ENCODE data around the gene ZNF493. TPM values are rescaled to one million over a fixed set of nuclear protein-coding genes. Genes with fewer than 3 reads are reported as not detected.
A peak's percentile ranks its signal among the peaks of the same experiment; 100 is the strongest.

ZNF493 gene
- polyA plus RNA-seq, 4 donors: 17.6 to 36.6 (median 25.6) TPM

- DNase-seq (ENCODE audit: low read depth in 4 of 4, low spot score in 2 of 4): no peak
Measured at GRCh38 chr19:21460686-21461085, 63.8 kb downstream of the ZNF493 start.

- DNase-seq (ENCODE audit: low read depth in 4 of 4, low spot score in 2 of 4): no peak
Measured at GRCh38 chr19:21462540-21462939, 65.6 kb downstream of the ZNF493 start.

GRCh38 chr19:21463449-21464105 lies 66.6 kb downstream of the ZNF493 start:
- peak; percentile 72 to 82 (median 76) for DNase-seq (ENCODE audit: low read depth in 4 of 4, low spot score in 2 of 4)

GRCh38 chr19:21466627-21467026 lies 69.7 kb downstream of the ZNF493 start:
- no peak for DNase-seq (ENCODE audit: low read depth in 4 of 4, low spot score in 2 of 4)

- DNase-seq (ENCODE audit: low read depth in 4 of 4, low spot score in 2 of 4): no peak
Measured at GRCh38 chr19:21468791-21469190, 71.9 kb downstream of the ZNF493 start.

GRCh38 chr19:21472507-21472906 lies 75.6 kb downstream of the ZNF493 start:
- no peak for DNase-seq (ENCODE audit: low read depth in 4 of 4, low spot score in 2 of 4)

- DNase-seq (ENCODE audit: low read depth in 4 of 4, low spot score in 2 of 4): peak; percentile 75 to 88 (median 82)
Measured at GRCh38 chr19:21474671-21475181, 77.8 kb downstream of the ZNF493 start.

Other genes with a start within 250 kb of the ZNF493 start
- 10 to 100 TPM; 15.9 to 24.3 (median 19.5) TPM for gene ZNF708, start 67.7 kb upstream of the ZNF493 start, polyA plus RNA-seq (ENCODE audit: insufficient read length in 4 of 4)
- gene ZNF738, start 38.1 kb upstream of the ZNF493 start, polyA plus RNA-seq (ENCODE audit: insufficient read length in 4 of 4): 10 to 100 TPM; 29.8 to 53.2 (median 41.5) TPM
- gene ZNF429, start 108.5 kb downstream of the ZNF493 start, polyA plus RNA-seq (ENCODE audit: insufficient read length in 4 of 4): 10 to 100 TPM; 23.3 to 33.7 (median 28.1) TPM